Activated naive CD8-positive, alpha-beta T cell treated with anti-CD3 and anti-CD28 coated beads for 36 hours (primary cell): ENCODE measurements around the gene NAA10. TPM values are rescaled to one million over a fixed set of nuclear protein-coding genes. Genes with fewer than 3 reads are reported as not detected.
A peak's percentile ranks its signal among the peaks of the same experiment; 100 is the strongest.
"Not testable (repeated sequence)": the region's sequence is repeated elsewhere in the genome, so short reads cannot be mapped to it uniquely, and the experiment has no call there.

Experiments used
- DNase-seq: peaks from one replicate; pipeline ENCODE4 v3.0.0; 2021
- H3K27ac Mint-ChIP-seq: one replicate; pipeline ENCODE4 v1.8.0; 2022; ENCODE audit warnings: mild to moderate bottlenecking, moderate library complexity, mixed read lengths
- H3K27me3 Mint-ChIP-seq: one replicate; pipeline ENCODE4 v1.8.0; 2022; ENCODE audit warnings: mild to moderate bottlenecking, mixed read lengths
- H3K36me3 Mint-ChIP-seq: one replicate; pipeline ENCODE4 v1.8.0; 2021; ENCODE audit warnings: mild to moderate bottlenecking, mixed read lengths
- H3K4me1 Mint-ChIP-seq: one replicate; pipeline ENCODE4 v1.8.0; 2021; ENCODE audit warnings: mixed read lengths
- H3K4me3 Mint-ChIP-seq: one replicate; pipeline ENCODE4 v1.8.0; 2022; ENCODE audit warnings: mild to moderate bottlenecking, moderate library complexity, mixed read lengths
- H3K9me3 Mint-ChIP-seq: one replicate; pipeline ENCODE4 v1.8.0; 2022; ENCODE audit warnings: mixed read lengths
- total RNA-seq, 2 experiments: library from RNA; stranded (reverse); gene quantifications; one replicate each; pipeline ENCODE4 v1.2.3, GENCODE V29; 2021

NAA10 gene
- 100 to 1,000 TPM; 150 to 153 TPM for total RNA-seq

DNA sequence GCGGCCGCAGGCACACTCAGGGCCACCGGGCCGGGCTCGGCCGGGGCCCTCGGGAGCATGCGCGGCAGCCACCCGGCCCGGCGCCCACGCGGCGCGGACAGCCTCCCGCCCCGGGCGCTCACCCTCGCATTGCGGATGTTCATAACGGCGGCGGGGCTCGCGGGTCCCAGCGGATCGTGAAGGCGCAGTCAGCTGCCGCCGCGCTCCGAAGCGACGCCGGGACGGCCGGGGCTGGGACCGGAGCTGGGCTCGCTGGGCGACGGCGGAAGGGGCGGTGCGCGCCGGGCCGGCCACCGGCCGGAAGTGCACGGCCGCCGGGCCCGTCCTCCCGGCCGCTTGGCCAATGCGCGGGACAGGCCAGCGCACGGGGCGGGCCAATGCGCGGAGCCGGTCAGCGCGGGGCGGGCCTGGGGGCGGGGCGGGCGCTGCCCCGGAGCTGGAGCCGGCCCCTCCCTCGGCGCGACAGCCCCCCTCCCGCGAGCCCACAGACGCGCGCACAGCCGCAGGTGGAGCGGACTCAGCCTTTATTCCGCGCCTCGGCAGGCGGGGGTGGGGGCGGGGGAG is at the start of gene NAA10:
NAA10 (minus strand) TSS at position 276 of the 564 bp plus-strand sequence; CDS start at position 143, 133 bp downstream.
- no peaks in the 10 kb centered on the region for H3K27me3 Mint-ChIP-seq
- peaks cover 20% of the 10 kb centered on the region for H3K4me1 Mint-ChIP-seq
- peak within 1 kb of the TSS; percentile 79 for H3K27ac Mint-ChIP-seq
- peak within 1 kb of the TSS; percentile 86 for H3K4me3 Mint-ChIP-seq
- no peaks in the 10 kb centered on the region for H3K9me3 Mint-ChIP-seq
- peak; percentile 77 for DNase-seq
- peaks cover 17% of the 10 kb centered on the region for H3K36me3 Mint-ChIP-seq

DNA sequence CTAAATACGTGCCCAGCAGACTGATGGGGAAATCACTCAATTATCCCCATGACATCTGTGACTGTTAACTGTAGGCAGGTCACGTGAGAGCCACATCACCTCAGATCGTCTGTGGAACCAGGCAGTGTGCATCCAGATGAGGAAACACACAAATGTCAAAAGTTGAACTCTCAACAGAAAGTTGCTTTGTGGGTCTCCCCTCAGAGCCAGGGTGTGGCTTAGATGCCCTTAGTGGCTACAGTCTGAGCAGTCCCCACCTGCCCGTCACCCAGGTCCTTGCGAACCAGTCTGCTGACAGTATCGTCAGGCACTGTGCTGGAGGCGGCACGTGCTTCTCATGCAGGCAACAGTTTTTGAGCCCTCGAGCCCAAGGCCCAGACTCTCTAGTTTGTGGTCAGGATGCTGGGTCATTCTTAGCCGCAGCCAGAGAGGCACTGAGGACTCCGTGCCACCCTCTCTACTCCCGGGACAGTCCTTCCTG is 48.5 kb upstream of the NAA10 start:
- Mint-ChIP-seq H3K36me3 (peaks cover 12% of the 10 kb centered on the region), H3K27ac (peak overlapping the region; percentile 85), H3K27me3 (no peaks in the 10 kb centered on the region), H3K9me3 (peaks cover 1% of the 10 kb centered on the region), H3K4me1 (peaks cover 37% of the 10 kb centered on the region), H3K4me3 (no peak overlapping the region)
- DNase-seq = no peak

DNA sequence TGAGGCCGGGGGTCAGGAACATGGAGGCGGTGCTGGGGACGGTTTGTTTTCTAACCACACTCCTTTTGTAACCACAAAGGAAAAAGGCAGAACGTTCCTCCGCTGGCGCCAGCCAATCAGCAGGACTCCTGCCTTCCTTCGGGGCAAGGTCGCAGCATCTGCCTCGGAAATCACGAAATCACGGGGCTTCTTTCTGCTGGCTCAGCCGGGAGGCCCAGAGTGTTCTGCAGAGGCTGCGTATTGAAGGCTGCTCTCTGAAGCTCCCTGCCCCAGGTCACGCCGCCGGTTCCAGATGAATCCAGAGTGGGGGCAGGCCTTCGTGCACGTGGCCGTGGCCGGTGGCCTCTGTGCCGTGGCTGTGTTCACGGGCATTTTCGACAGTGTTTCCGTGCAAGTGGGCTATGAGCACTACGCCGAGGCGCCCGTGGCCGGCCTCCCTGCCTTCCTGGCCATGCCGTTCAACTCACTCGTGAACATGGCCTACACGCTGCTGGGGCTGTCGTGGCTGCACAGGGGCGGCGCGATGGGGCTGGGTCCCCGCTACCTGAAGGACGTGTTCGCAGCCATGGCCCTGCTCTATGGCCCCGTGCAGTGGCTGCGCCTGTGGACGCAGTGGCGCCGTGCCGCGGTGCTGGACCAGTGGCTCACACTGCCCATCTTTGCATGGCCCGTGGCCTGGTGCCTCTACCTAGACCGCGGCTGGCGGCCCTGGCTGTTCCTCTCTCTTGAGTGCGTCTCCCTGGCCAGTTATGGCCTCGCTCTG is 47.1 kb upstream of the NAA10 start:
- H3K9me3 Mint-ChIP-seq = peaks cover 1% of the 10 kb centered on the region
- peaks cover 12% of the 10 kb centered on the region for H3K36me3 Mint-ChIP-seq
- no peaks in the 10 kb centered on the region for H3K27me3 Mint-ChIP-seq
- DNase-seq = peak; percentile 72
- H3K4me1 Mint-ChIP-seq = peaks cover 35% of the 10 kb centered on the region
- H3K27ac Mint-ChIP-seq = peak overlapping the region; percentile 85
- peak overlapping the region; percentile 38 for H3K4me3 Mint-ChIP-seq

DNA sequence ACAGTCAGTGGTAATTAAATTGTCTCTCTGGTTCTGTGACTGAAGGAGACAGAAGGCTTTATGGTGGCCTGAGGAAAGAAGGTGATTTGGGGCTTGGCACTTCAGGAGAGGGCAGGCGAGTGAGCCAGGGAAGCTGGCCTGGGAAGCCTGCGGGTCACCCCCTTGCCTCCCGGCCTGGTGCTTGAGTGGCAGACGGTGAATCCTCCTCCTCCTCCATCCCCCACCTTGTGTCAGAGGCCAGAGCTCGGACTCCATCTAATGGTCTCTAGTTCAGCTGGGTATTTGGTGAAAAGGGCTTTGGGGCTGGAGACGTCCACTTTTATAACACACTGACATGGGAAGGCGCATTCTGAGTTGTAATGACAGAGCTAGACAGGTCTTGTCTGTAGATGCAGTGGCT is 46.4 kb upstream of the NAA10 start:
- peak overlapping the region; percentile 85 for H3K27ac Mint-ChIP-seq
- peaks cover 1% of the 10 kb centered on the region for H3K9me3 Mint-ChIP-seq
- peaks cover 12% of the 10 kb centered on the region for H3K36me3 Mint-ChIP-seq
- H3K4me3 Mint-ChIP-seq = peak overlapping the region; percentile 38
- peaks cover 35% of the 10 kb centered on the region for H3K4me1 Mint-ChIP-seq
- H3K27me3 Mint-ChIP-seq = no peaks in the 10 kb centered on the region
- no peak for DNase-seq

DNA sequence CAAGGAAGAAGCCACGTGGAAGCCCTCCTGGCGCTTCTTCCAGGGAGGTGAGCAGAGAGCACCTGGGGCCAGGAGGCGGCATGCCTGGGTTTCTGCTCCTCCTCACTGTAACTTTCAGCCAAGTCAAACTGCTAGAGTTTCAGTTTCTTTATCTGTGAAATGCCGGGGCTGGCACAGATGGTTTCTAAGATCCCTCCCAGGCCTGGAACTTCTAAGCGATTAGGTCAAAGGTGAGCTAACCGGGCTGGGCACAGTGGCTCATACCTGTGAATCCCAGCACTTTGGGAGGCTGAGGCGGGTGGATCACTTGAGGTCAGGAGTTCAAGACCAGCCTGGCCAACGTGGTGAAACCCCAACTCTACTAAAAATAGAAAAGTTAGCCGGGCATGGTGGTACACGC is 45.6 kb upstream of the NAA10 start:
- Mint-ChIP-seq H3K27ac (peak overlapping the region; percentile 85), H3K36me3 (peaks cover 15% of the 10 kb centered on the region), H3K4me3 (peak overlapping the region; percentile 45), H3K4me1 (peaks cover 38% of the 10 kb centered on the region)
- H3K9me3 Mint-ChIP-seq, DNase-seq, H3K27me3 Mint-ChIP-seq: not testable (repeated sequence)

DNA sequence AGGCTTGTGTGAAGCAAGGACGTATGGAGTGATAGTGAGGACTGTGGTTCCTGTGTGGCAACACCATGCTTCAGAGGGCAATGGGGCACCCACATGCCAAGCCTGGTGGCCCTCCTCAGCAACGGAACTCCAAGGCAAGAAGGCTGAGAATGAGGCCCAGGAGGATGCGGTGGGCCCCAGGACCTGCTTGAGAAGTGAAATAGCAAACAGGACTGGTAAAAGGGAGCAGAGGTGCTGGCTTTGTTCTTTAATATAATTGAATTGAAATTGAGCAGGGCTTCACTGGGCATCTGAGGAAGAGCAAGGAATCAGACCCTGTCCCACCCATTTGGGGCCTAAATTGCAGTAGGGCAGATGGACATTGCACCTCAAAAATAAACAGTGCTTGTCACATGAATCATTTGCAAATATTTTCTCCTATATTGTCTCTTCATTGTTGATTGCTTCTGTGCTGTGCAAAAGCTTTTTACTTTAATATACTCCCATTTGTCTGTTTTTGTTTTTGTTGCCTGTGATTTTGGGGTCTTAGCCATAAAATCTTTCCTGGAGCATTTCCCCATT is 40.0 kb upstream of the NAA10 start:
- H3K27me3 Mint-ChIP-seq = no peaks in the 10 kb centered on the region
- H3K36me3 Mint-ChIP-seq = peaks cover 8% of the 10 kb centered on the region
- H3K27ac Mint-ChIP-seq = peak overlapping the region; percentile 98

DNA sequence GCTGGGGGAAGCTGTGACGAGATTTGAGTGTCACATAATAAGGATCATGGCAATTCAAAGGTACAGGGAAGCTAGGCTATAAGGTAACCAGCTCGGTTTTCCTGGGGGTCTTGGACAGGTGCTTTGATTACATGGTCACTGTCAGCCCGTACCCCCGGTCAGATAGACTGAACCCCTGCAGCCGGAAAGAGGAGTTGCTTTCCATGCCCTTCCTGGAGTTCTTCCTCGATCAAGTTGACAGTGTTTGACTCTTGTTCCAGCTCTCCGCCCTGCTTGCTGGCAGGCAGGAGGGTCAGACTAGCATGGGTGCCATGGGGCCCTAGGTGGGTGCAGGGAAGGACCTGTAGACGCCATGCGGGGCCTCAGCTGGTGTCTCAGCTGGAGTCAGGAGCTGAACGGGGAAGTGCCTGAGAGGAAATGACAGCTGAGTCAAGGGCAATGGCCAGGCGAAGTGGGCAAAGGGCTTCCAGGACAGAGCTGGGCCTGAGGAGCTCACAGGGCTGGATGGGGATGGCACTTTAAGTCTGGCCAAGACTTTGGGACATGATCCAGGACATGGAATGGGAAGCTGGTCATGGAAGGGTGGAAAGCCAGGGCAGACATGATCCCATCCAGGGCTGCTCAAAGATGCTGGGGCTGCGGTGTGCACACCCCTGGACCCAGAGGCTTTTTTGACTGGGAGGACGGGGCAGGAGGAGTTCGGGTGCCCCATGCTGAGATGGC is 39.3 kb upstream of the NAA10 start:
- H3K9me3 Mint-ChIP-seq = no peaks in the 10 kb centered on the region
- peaks cover 14% of the 10 kb centered on the region for H3K4me1 Mint-ChIP-seq
- peak overlapping the region; percentile 98 for H3K27ac Mint-ChIP-seq
- peaks cover 14% of the 10 kb centered on the region for H3K36me3 Mint-ChIP-seq
- no peak for DNase-seq
- no peaks in the 10 kb centered on the region for H3K27me3 Mint-ChIP-seq
- peak overlapping the region; percentile 85 for H3K4me3 Mint-ChIP-seq

More for the DNA sequence above, 40.0 kb upstream of the NAA10 start:
- no peak for DNase-seq
- Mint-ChIP-seq H3K4me1 (peaks cover 14% of the 10 kb centered on the region), H3K4me3 (peak overlapping the region; percentile 85), H3K9me3 (no peaks in the 10 kb centered on the region)

DNA sequence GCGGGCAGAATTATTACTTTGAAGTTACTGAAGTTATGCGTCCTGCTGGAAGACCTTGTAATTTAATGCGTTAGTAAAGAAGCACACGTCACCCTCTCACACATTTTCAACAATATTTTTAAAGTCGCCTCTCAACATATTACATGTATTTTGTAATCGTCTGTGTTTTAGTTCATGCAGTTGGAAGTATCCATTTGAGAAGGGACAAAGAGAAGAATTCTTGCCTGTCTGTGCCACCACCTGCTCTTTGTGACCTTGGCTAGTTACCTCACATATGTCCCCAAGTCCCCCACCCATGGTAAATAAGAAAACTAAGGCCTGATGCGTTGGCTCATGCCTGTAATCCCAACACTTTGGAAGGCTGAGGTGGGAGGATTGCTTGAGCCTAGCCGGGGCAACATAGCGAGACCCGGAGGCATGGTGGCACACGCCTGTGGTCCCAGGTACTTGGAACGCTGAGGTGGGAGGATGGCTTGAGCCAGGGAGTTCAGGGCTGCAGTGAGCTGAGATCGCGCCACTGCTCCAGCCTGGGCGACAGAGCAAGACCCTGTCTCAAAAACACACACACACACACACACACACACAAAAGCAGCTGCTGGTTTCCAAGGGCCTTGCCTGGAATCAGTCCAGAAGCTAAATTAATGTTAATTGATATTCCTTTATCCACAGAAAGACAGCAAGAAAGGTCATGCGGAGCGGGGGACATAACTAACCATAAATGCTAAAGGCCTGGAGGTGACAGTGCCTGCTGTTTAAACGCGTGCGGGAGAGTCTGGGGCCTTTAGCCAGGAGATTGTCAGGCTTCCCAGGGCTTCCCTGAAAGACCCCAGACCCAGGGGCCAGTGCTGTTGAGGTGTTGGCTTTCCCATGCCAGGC is 38.5 kb upstream of the NAA10 start:
- peak overlapping the region; percentile 98 for H3K27ac Mint-ChIP-seq
- peaks cover 14% of the 10 kb centered on the region for H3K4me1 Mint-ChIP-seq
- peak overlapping the region; percentile 85 for H3K4me3 Mint-ChIP-seq
- no peak for DNase-seq
- no peaks in the 10 kb centered on the region for H3K27me3 Mint-ChIP-seq
- H3K9me3 Mint-ChIP-seq = no peaks in the 10 kb centered on the region
- peaks cover 21% of the 10 kb centered on the region for H3K36me3 Mint-ChIP-seq

DNA sequence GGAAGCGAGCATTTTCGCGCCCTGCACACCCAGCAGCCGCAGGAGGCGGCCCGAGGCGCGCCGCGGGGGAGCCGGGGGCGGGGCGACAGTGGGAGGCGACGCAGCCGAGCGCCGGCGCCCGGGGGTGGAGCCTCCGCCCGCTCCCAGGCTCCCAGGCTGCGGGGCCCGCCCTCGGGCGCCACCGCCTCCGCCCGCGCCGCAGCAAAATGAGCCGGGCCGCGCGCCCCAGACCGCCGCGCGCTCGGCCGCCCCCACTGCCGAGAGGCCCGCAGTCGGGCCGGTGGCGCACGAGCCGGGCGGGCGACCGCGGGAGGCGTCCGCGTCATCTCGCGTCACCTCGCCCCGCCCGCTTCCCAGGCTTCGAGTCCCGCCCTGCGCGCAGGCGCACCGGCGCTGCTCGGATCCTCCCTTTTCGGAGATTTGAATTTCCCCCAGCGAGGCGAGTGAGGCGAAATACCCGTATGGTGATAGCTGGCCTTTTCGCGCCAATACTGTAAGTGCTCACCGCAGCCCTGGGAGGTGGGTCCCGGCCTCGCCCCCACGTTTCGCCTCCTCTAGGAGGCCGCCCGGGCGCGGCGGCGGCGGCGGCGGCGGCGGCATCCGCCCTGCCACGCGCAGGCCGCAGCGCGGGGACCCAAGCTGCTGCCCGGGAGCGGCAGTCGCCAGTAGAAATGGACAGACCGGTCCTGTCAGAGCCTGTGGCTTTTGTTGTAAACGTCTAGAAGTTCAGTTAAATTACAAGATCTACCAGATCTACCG is 37.7 kb upstream of the NAA10 start, which contains the start of gene TMEM187:
TMEM187 (plus strand) TSS at position 387 of the 759 bp plus-strand sequence. CDS start 9,309 bp downstream, outside the sequence.
- Mint-ChIP-seq H3K9me3 (no peaks in the 10 kb centered on the region), H3K4me1 (peaks cover 22% of the 10 kb centered on the region), H3K27me3 (no peaks in the 10 kb centered on the region), H3K27ac (peak within 1 kb of the TSS; percentile 100), H3K4me3 (peak within 1 kb of the TSS; percentile 100), H3K36me3 (peaks cover 29% of the 10 kb centered on the region)
- peak; percentile 90 for DNase-seq

DNA sequence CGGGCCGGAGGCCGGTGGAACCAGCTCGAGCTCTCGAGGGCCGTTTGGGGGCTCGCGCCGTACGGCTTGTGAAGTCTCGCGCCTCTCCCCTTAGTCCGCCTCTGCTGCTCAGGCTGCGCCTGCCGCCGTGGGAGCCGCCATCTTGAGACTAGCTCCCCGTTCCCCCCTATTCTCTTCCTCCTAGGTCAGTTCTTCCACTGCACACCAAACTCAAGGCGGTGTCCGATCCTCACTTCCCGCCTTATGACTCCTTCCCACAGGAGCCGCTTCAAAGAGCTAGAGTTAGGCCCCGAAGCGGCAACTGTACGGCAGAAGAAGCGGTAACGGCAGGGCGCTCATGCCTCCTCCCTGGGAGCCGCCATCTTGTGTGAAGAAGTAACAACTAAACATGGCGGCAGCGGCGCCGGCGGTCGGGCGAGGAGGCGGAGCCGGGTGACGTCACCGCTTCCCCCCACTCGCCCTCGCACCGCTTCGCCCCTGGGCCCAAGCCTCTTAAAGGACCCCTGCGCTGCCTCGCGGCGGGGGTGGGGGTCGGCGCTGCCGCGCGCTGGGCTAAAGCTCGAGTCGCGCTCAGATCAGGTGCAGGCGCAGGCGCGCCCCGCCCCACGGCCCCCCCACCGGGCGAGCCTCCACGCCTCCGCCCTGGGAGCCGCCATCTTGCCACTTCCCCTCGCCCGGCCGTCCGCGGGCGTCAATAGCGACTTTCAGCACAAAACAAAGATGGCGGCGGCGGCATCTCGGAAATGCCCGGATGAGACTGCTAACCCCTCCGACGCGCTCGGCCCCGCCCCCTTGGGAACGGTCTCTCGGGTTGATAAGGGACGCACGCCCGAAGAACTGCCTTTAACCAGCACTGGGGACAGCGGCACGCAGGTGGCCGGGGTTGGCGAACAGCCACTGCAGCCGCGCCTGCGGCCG is 36.9 kb upstream of the NAA10 start, which contains the start of gene HCFC1:
HCFC1 (minus strand) TSS at position 369 of the 918 bp plus-strand sequence. CDS start 978 bp downstream, outside the sequence.
- H3K27me3 Mint-ChIP-seq = no peaks in the 10 kb centered on the region
- H3K9me3 Mint-ChIP-seq = no peaks in the 10 kb centered on the region
- peaks cover 36% of the 10 kb centered on the region for H3K36me3 Mint-ChIP-seq
- DNase-seq = peak; percentile 89
- peak within 1 kb of the TSS; percentile 100 for H3K4me3 Mint-ChIP-seq
- H3K4me1 Mint-ChIP-seq = peaks cover 29% of the 10 kb centered on the region
- H3K27ac Mint-ChIP-seq = peak within 1 kb of the TSS; percentile 100

DNA sequence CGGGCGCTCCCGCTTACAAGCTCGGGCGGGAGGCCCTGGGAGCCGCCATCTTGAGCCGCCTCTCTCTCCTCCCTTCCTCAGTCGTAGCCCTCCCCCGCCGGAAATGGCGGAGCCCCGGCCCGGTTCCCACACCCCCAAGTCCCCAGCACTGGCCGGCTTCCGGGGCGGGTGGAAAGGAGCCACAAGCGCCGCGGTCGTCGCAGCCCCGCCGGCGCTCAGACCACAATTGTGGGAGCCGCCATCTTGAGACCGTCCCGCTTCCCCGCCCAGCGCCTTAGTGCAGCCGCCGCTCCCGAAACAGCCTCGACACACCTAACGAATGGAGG is 36.2 kb upstream of the NAA10 start:
- peak; percentile 85 for DNase-seq
- peaks cover 39% of the 10 kb centered on the region for H3K36me3 Mint-ChIP-seq
- H3K27me3 Mint-ChIP-seq = no peaks in the 10 kb centered on the region
- H3K9me3 Mint-ChIP-seq = no peaks in the 10 kb centered on the region
- peak overlapping the region; percentile 100 for H3K4me3 Mint-ChIP-seq
- H3K27ac Mint-ChIP-seq = peak overlapping the region; percentile 100
- peaks cover 35% of the 10 kb centered on the region for H3K4me1 Mint-ChIP-seq

DNA sequence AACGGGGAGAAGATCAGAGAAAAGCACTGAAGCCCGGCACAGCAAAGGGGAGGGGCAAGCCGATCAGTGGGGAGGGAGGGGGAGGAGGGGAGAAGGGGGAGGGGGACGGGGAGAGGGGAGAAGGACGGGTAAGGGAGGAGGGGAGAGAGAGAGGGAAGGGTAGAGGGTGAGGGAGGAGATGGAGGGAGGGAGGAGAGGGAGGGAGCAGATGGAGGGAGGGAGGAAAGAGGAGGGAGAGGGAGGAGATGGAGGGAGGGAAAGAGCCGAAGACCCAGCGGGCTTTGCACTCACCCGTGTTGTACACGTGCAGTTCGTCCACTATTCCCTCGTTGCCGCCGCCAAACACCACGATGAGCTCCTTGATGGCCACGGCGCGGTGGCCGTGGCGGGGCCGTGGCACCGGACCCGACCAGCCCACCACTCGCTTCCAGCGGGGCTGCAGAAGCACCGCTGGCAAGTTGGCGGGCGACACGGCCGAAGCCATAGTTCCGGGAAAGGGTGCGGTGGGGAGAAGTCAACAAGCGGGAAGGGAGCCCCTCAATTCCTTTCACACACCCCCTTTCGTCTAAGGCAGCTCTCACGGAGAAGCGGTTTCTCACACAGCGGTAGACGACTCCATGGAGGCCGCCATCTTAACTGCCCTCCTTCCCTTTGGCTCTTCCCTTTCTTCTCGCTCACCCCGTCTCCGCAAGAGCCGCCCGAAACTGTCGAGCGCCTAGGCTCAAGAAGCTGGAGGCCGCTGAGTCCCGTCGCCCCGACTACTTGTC is 35.7 kb upstream of the NAA10 start:
- peaks cover 33% of the 10 kb centered on the region for H3K4me1 Mint-ChIP-seq
- peaks cover 38% of the 10 kb centered on the region for H3K36me3 Mint-ChIP-seq
- DNase-seq = no peak
- no peaks in the 10 kb centered on the region for H3K27me3 Mint-ChIP-seq
- H3K4me3 Mint-ChIP-seq = peak overlapping the region; percentile 100
- no peaks in the 10 kb centered on the region for H3K9me3 Mint-ChIP-seq
- peak overlapping the region; percentile 100 for H3K27ac Mint-ChIP-seq
